Subcutaneous abdominal adipose tissue (tissue), 5 donors: ENCODE data around the gene MRPS31.
"Not testable (repeated sequence)": the region's sequence is repeated elsewhere in the genome, so short reads cannot be mapped to it uniquely, and the experiment has no call there.

ENCODE experiments used
- H3K27ac ChIP-seq: one replicate; pipeline ENCODE4 v1.7.0; 2013; ENCODE audit warnings: low read depth, mild to moderate bottlenecking, inconsistent platforms, low read length, moderate library complexity
- H3K27me3 ChIP-seq, 5 donors: one replicate each; pipeline ENCODE4 v1.7.0; 2013; ENCODE audit warnings: low read length in 5 of 5, inconsistent platforms in 1 of 5; ENCODE audit not compliant: control insufficient read depth in 5 of 5, insufficient read depth in 4 of 5
- H3K36me3 ChIP-seq, 5 donors: one replicate each; pipeline ENCODE4 v1.7.0; 2013; ENCODE audit warnings: low read length in 5 of 5; ENCODE audit not compliant: control insufficient read depth in 5 of 5, insufficient read depth in 5 of 5
- H3K4me1 ChIP-seq, 5 donors: one replicate each; pipeline ENCODE4 v1.7.0; 2013; ENCODE audit warnings: low read length in 5 of 5, mild to moderate bottlenecking in 3 of 5, moderate library complexity in 1 of 5; ENCODE audit not compliant: control insufficient read depth in 5 of 5, insufficient read depth in 5 of 5
- H3K4me3 ChIP-seq, 5 donors: one replicate each; pipeline ENCODE4 v1.7.0; 2013; ENCODE audit warnings: low read length in 5 of 5, low read depth in 1 of 5
- H3K9ac ChIP-seq, 5 donors: one replicate each; pipeline ENCODE4 v1.7.0; 2013; ENCODE audit warnings: low read length in 5 of 5, mild to moderate bottlenecking in 4 of 5, moderate library complexity in 3 of 5
- H3K9me3 ChIP-seq, 5 donors: one replicate each; pipeline ENCODE4 v1.7.0; 2013; ENCODE audit warnings: low read length in 5 of 5; ENCODE audit not compliant: control insufficient read depth in 5 of 5
- donor health status: healthy.
- donor health status: healthy.
- donor health status: healthy.
- donor health status: healthy.
- donor health status: healthy.

The MRPS31 gene

GRCh38 chr13:40728595-40728994 lies 42.4 kb downstream of the MRPS31 start:
- no peak overlapping the region for H3K27ac ChIP-seq
- H3K4me1 ChIP-seq = no peaks in the 10 kb centered on the region
- no peak overlapping the region for H3K4me3 ChIP-seq
- no peak overlapping the region for H3K9ac ChIP-seq
- H3K36me3 ChIP-seq = peaks cover 5 to 28% (median 14%) of the 10 kb centered on the region in 5 donors
- no peaks in the 10 kb centered on the region for H3K9me3 ChIP-seq
- no peaks in the 10 kb centered on the region for H3K27me3 ChIP-seq

GRCh38 chr13:40714433-40714832 lies 56.6 kb downstream of the MRPS31 start:
- H3K27me3 ChIP-seq, H3K27ac ChIP-seq, H3K4me1 ChIP-seq, H3K4me3 ChIP-seq, H3K9me3 ChIP-seq, H3K9ac ChIP-seq: not testable (repeated sequence)
- peaks cover 13 to 20% (median 16%) of the 10 kb centered on the region in 5 donors for H3K36me3 ChIP-seq

GRCh38 chr13:40706439-40706838 lies 64.6 kb downstream of the MRPS31 start:
- no peaks in the 10 kb centered on the region for H3K4me1 ChIP-seq
- peaks cover 0 to 13% (median 4%) of the 10 kb centered on the region in 5 donors for H3K9me3 ChIP-seq
- no peak overlapping the region for H3K9ac ChIP-seq

GRCh38 chr13:40697711-40698110 lies 73.3 kb downstream of the MRPS31 start:
- H3K27ac ChIP-seq = no peak overlapping the region
- no peaks in the 10 kb centered on the region for H3K4me1 ChIP-seq
- H3K36me3 ChIP-seq = no peaks in the 10 kb centered on the region
- H3K9ac ChIP-seq = no peak overlapping the region
- no peak overlapping the region for H3K4me3 ChIP-seq
- H3K27me3 ChIP-seq = no peaks in the 10 kb centered on the region
- no peaks in the 10 kb centered on the region for H3K9me3 ChIP-seq

More at GRCh38 chr13:40706439-40706838, 64.6 kb downstream of the MRPS31 start:
- H3K27ac ChIP-seq = no peak overlapping the region
- no peaks in the 10 kb centered on the region for H3K36me3 ChIP-seq
- H3K27me3 ChIP-seq = no peaks in the 10 kb centered on the region
- H3K4me3 ChIP-seq = no peak overlapping the region

- Histone ChIP-seq H3K9me3 (no peaks in the 10 kb centered on the region), H3K4me3 (no peak overlapping the region), H3K36me3 (no peaks in the 10 kb centered on the region), H3K27ac (no peak overlapping the region), H3K9ac (no peak overlapping the region), H3K27me3 (no peaks in the 10 kb centered on the region), H3K4me1 (no peaks in the 10 kb centered on the region)
These were observed 76.6 kb downstream of the MRPS31 start for GRCh38 chr13:40694426-40694825.

GRCh38 chr13:40692946-40693345 lies 78.0 kb downstream of the MRPS31 start:
- Histone ChIP-seq H3K27me3 (no peaks in the 10 kb centered on the region), H3K27ac (no peak overlapping the region), H3K9me3 (no peaks in the 10 kb centered on the region), H3K36me3 (no peaks in the 10 kb centered on the region), H3K4me1 (no peaks in the 10 kb centered on the region), H3K9ac (no peak overlapping the region), H3K4me3 (no peak overlapping the region)

GRCh38 chr13:40688781-40689180 lies 82.2 kb downstream of the MRPS31 start:
- H3K27ac ChIP-seq = no peak overlapping the region
- no peaks in the 10 kb centered on the region for H3K4me1 ChIP-seq
- no peaks in the 10 kb centered on the region for H3K27me3 ChIP-seq
- H3K9me3 ChIP-seq = no peaks in the 10 kb centered on the region
- H3K36me3 ChIP-seq = no peaks in the 10 kb centered on the region
- no peak overlapping the region for H3K9ac ChIP-seq
- H3K4me3 ChIP-seq = no peak overlapping the region

- H3K9me3 ChIP-seq = no peaks in the 10 kb centered on the region
- no peaks in the 10 kb centered on the region for H3K36me3 ChIP-seq
- H3K4me3 ChIP-seq = peak overlapping the region in 1 of 5 donors; percentile 22
- H3K27me3 ChIP-seq = no peaks in the 10 kb centered on the region
- H3K9ac ChIP-seq = no peak overlapping the region
- H3K27ac ChIP-seq = no peak overlapping the region
- peaks cover 0 to 12% (median 8%) of the 10 kb centered on the region in 5 donors for H3K4me1 ChIP-seq
These were observed 88.3 kb downstream of the MRPS31 start for GRCh38 chr13:40682449-40683240.

GRCh38 chr13:40681341-40682146 lies 89.4 kb downstream of the MRPS31 start:
- Histone ChIP-seq H3K4me1 (peaks cover 0 to 12% (median 8%) of the 10 kb centered on the region in 5 donors), H3K27ac (no peak overlapping the region), H3K36me3 (no peaks in the 10 kb centered on the region), H3K4me3 (no peak overlapping the region), H3K9ac (no peak overlapping the region), H3K27me3 (no peaks in the 10 kb centered on the region), H3K9me3 (no peaks in the 10 kb centered on the region)

- Histone ChIP-seq H3K4me3 (no peak overlapping the region), H3K9me3 (no peaks in the 10 kb centered on the region), H3K4me1 (peaks cover 0 to 12% (median 8%) of the 10 kb centered on the region in 5 donors), H3K27me3 (no peaks in the 10 kb centered on the region), H3K27ac (no peak overlapping the region), H3K36me3 (no peaks in the 10 kb centered on the region), H3K9ac (no peak overlapping the region)
These were observed 90.2 kb downstream of the MRPS31 start for GRCh38 chr13:40680659-40681323.
